Activated naive CD4-positive, alpha-beta T cell treated with Interleukin-2 at 50 U/mL for 16 hours (primary cell): ENCODE results near the gene MTAP.

Experiments used
- DNase-seq: peaks from one replicate; pipeline ENCODE4 v3.0.0-alpha.2; 2020

Gene MTAP

GRCh38 chr9:21972361-21972760 lies 169.9 kb downstream of the MTAP start:
- no peak for DNase-seq

GRCh38 chr9:21974343-21974721 lies 171.9 kb downstream of the MTAP start:
- DNase-seq: no peak

GRCh38 chr9:21974722-21975409 lies 172.4 kb downstream of the MTAP start:
- peak; percentile 56 for DNase-seq

- no peak for DNase-seq
Measured at GRCh38 chr9:21976334-21976875, 174.0 kb downstream of the MTAP start.

GRCh38 chr9:21982391-21982790 lies 180.0 kb downstream of the MTAP start:
- DNase-seq: no peak

GRCh38 chr9:21982861-21983560 lies 180.6 kb downstream of the MTAP start:
- no peak for DNase-seq

- DNase-seq: no peak
Measured at GRCh38 chr9:21983561-21983935, 181.1 kb downstream of the MTAP start.

GRCh38 chr9:21984101-21984500 lies 181.7 kb downstream of the MTAP start:
- no peak for DNase-seq

GRCh38 chr9:21985964-21986667 lies 183.7 kb downstream of the MTAP start:
- DNase-seq: no peak
